NCI-H1092 treated with DMSO at 0.1 percent for 48 hours (cell line): ENCODE measurements around the gene SOX6.
"Not testable (repeated sequence)": the region's sequence is repeated elsewhere in the genome, so short reads cannot be mapped to it uniquely, and the experiment has no call there.

Experiments
- DNase-seq: peaks from one replicate; lab custom pipeline; 2025; lab: John Stamatoyannopoulos, UW

SOX6 gene

DNA sequence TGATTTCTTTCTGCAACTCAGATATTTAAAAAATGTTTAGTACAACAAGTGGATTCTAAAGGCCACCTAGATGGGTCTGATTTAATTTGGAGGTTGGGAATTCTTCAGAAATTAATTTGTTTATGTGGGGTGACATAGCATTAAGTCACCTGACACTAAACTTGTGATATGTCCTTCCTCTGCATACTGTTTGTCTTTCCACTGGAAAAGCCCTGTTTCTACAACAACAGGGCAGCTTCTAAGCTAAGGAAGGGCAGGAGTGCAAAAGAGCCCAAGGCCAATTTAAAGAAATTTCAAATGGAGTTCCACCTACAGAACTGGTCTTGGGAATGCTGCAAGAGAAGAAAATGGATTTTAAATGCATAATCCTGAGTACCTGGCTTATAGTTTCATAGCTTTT, 319.2 kb downstream of the SOX6 start:
- no peak for DNase-seq

DNA sequence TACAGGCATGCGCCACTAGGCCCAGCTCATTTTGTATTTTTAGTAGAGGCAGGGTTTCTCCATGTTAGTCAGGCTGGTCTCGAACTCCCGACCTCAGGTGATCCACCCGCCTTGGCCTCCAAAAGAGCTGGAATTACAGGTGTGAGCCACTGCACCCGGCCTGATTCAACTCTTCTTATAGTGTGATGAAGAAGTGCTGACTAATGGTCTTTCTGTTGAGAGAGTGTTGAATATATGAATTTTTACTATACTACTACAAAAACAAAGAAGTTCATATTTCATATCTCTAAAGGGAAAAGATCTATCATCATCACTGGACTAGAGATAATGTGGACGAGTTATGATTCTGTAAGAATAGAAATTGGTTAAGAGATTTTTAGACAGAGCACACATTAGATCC, 320.1 kb downstream of the SOX6 start:
- no peak for DNase-seq

DNA sequence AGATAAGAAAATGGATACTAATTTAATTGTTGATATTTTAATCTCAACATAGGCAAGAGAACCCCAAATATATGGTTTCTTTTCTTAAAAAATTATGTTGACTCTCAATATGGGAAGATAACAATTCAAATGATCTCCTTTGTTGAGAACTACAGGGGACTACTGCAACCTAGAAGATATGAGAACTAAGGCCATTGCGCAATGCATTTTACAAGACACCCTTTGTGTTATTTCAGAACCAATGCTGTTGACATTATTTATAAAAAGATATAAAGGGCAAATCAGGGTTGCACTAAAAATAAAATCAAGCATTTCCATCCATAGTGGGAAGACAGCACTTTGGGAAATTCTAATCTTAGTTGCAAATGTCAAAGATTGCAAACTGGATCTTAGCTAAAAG, 322.3 kb downstream of the SOX6 start:
- no peak for DNase-seq

DNA sequence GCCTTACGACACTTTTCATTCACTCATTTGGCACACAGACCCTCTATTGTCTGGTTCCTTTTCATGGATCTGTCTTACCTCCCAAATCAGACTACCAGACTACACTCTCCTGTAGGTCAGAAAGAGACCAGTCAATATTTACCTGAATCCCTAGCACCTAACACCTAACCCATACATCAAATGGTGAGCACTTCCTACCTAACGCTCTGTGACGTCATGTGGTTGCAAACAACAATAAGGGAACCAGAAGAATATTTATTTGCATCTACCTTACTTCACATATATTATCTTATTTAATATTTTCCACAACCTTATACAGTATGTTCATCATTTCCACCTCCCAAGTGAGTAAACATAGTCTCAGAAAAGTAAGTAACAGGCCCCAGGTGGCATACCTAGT, 323.4 kb downstream of the SOX6 start:
- DNase-seq: no peak

DNA sequence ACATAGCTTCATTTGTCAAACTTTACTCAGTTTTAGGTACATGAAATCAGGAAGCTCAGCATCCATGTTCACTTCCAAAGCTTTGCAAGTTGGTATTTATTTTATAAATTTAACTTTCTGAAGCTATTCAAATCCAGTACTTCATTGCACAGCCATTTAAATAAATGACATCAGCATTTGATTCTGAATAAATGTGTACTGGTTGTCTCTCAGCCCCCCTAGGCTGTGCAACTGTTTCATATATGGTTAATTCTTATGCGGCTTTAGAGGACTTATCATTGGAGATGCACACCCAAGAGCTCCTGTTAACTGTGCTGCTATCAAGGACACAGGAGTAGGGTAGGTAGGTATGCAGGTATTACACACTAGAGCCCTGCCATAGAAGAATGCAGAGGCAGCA, 325.1 kb downstream of the SOX6 start:
- no peak for DNase-seq

DNA sequence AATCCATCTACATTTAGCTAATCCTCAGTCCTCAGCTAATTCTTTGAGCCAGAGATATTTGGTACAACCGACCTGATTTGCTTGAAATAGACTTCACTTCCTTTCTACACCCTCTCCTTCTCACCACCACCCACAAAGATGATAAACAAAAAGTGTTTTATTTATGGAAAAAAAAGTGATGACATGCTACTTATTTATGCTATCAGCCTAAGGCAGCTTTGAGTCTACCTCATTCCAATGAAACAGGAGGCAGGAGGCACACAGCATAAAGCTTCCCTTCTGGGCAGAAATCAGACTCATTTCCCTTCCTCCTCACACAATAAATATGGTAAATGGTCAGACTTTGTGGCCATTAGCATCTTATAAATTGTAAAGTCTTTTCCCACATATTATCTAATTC, 325.7 kb downstream of the SOX6 start:
- DNase-seq: no peak

DNA sequence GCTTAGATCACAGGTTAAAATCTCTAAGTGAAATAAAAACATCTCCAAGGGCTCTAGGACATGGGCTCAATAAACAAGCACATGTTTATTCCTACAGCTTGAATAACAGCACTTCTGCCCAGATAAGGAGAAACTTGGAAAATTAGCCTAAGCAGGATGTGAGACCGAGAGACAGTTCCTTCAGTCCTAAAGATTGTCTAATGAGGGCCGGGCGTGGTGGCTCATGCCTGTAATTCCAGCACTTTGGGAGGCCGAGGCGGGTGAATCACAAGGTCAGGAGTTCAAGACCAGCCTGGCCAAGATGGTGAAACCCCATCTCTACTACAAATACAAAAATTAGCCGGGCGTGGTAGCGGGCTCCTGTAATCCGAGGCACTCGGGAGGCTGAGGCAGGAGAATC, 327.2 kb downstream of the SOX6 start:
- DNase-seq: not testable (repeated sequence)

DNA sequence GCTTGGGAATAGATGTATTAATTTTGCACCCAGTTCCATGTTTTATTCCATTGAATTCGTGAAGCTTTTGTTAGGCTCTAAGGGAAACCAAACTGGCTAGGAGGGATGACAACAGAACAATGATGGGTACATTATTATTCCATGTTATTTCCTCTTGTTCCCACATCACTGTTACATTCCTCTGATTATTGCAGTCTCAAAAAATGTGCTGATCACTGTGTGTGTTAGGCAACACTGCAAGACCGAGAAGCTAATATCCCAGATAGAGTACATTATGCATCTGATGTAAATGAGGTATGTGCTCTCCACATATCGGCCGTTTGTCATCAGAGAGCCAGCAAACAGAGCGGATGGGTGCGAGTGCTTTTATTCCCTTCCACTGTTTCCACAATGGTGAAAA, 327.9 kb downstream of the SOX6 start:
- no peak for DNase-seq

DNA sequence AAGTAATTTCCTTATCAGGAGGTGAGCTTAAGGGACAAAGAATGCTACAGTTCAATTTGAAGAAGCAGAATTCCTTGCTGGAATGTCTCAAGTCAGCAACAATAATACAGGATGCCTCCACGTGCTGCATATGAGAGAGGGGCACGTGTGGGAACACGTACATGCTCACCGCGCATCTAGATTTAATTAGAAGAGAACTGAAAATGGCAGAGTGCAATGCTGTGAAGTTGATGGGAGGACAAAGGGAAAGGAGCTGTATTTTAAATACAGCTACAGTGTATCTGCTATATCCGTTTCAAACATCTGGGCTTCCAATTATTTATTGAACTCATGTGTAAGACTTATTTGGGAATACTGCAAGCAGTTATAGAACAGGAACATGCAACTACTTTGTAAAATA, 328.7 kb downstream of the SOX6 start:
- DNase-seq: no peak

DNA sequence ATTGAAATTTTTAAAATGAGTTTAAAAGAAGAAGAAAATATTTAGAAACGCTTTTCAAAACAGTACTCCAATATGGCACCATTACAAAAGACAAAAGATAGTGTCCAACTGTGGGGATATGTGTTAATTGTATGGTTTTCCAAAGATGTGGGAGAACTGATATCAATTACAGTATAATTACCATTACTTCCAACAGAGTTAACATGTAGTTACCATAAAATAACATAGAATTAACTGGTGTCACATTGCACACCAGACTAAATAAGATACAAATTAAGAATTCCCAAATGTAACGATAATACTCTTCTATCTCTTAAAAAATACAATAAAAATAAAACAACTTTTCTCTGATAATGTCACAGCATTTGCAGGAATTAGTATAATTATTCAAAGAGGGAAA, 329.5 kb downstream of the SOX6 start:
- no peak for DNase-seq

DNA sequence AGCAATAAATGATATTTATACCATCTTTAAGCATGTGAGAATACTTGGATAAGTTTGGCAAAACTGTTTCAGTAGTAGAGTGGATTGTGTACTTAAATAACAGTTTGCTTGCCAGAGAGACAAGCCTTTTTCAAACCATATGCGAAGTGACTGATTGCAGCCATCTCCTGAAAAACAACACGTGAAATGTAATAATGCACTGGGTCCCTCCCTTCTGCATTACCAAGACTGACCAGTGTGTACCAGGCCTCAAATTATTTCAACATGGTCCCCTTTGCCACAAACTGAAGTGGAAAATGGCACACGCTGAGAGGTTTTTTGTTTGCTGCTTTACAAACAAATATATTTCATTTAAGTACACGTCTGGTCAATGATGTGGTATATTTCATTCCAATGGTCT, 337.4 kb downstream of the SOX6 start:
- no peak for DNase-seq

DNA sequence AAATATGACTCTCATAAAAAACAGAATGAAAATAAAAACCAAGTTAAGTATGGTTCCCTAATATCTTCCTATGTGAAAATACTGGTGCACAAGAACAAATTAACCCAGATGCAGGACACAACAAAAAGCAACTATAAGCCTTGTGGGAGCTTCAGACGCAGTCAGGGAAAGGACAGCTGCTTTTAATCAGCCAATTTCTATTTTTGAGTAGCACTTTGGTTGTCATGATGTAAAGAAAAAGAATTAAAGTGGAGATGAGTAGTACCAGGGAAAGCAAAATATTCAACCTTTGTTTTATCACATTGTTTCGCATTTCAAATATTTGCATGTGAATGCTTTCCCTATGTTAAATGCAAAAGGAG, 339.9 kb downstream of the SOX6 start:
- DNase-seq: no peak

DNA sequence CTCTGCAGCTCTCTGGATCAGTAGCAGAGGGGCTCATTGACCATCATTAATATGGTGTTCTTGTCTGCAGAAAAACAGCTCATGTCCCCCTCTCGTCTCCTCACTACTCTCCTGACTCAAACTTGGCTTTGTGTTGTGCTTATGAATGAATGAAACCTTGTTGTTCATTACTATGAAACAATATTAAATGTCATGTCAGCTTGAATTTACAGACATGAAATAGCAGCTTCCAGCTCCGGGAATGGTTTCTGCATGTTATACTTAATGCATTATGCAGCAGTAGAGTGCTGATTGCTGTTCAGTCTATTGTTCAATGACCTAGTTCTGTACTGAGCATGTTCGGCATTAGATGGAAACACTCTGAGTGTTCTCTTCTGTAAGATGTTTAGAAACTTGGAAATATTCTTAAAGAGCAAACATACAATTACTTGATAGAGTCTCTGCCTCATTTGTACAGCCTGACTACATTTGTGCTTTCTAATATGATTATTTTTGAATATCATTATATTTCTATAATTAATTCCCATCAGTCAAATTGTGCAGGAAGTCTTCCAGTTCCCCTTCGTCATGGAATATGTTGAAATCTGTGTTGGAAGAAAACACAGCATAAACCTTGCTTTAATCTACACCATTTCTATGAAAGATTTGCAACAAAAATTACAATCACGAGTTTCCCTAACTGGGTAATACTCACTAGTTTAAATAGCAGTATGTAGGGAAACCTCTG, 340.4 kb downstream of the SOX6 start:
- DNase-seq: no peak

DNA sequence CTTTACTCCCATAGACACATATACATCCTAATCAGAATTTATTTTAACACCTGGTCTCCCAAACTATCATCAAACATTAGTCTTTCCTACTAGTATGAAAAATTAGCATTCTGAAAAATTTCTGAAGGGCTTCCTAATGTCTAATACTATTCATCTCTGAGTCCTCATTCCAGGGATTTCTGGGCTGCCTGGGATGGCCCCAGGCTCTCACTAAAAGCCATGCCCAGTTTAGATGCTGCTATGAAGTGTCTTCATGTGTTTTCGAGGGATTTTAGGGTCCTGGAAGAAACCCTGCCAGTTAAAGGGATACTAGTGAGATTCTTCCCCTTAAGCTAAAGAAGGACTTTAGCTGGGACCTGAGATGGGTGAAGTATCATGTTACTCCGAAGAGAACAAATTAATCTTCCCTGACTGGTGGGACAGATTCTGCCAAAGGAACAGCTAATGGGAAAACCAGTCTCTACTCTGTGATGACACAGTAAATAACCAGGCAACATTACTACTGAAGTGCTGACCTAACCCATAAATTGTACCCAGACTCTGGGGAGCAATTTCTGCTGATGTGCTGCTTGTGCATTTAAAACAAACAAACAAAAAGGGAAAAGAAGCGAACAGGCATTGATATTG, 342.6 kb downstream of the SOX6 start:
- no peak for DNase-seq

DNA sequence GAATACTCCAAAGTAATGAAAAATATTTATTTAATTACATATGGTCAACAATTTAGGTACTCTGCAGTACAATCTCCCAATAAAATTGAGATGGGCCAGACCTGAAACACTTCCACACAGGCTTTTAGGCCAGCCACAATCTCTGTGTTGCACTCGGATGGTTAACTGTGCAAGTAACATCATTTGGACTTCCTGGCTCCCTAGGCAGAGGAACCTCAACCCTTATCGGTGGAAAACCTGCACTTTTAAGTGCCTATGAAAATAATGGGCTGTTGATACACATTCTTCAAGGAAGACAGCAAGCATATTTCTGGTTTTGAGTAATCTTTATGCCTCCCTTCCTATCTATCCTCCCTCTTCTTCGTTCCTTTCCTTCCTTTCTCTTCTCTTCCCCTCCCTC, 343.1 kb downstream of the SOX6 start:
- DNase-seq: no peak

DNA sequence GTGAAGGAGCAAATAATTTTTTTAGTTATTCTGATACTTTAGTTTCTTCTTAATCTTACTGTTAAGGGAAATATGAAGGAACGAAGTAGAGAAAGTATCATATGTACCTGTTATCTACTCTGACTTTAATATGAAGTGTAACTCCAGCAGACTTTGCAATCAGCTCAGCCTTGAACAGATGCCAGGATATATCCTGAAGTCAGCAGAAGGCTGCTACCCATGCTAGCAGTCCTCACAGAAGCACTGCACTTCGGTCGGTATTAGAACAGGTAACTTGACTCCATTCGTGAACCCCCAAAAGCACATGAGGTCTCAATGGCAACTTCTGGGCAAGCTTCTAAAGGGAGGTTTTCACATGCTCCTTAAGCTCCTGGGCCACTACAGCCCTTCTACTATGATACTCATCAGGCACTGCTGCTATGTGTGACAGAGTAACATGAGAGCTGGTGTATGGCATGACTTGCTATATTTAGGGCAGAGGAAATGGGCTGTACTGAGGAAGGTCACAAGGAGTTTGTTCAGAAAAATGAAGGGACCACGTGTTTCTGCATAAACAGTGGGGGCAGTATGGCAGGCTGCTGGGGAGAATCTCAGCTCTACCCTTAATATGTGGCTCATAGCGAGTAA, 344.1 kb downstream of the SOX6 start:
- DNase-seq: no peak

DNA sequence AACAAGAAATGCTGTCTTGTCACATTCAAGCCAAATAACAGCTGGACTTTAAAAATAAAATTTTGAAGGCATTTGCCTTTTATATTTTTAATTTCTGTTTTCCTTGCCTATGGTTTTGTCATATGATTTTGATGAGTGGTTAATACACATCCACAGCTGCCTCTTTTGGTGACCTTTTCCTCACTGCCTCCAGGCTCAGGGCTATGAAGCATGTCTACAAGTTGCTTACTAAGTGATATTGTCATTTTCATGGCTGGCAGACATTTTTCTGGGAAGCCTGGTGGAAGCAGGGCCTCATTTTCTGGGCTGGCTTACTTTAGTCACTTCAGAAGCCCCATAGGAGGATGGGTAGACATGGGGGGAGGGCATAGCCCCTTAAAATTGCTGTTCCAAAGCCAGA, 344.9 kb downstream of the SOX6 start:
- no peak for DNase-seq

DNA sequence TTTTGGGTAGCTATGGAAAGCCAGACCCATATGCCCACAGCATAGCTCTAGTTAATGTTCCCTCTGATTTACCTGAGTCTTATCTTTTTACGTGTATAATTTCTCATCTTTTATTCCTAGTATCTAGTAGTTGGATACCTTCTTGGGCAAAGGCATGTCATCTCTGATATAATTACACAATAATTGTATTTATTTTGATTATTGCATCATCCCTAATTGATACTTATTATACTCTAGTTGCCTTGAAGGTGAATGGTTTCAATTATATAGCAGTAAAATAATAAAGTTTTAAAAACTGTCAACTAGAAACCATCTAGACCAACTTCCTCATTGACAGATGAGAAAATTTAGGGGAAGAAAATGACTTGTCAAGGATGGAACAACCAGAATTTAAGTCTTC, 347.3 kb downstream of the SOX6 start:
- DNase-seq: no peak

DNA sequence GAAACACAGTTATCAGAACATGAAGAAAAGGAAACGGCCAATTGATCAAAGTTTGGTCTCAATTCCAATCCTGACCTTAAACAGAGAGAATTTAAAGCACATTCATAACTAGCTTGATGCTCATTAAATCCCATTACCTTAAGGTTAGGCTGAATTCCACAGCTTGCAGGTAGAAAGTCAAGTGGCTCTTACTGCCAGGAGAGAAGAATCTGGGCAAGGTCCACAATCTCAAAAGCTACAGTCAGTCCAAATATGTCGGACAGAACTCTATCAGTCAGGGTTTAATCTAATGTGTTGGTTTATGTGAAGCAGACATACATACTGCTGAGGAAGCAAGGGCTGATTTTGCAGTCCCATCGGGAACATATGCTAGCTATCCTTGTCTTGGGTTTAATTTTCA, 348.8 kb downstream of the SOX6 start:
- DNase-seq: no peak

DNA sequence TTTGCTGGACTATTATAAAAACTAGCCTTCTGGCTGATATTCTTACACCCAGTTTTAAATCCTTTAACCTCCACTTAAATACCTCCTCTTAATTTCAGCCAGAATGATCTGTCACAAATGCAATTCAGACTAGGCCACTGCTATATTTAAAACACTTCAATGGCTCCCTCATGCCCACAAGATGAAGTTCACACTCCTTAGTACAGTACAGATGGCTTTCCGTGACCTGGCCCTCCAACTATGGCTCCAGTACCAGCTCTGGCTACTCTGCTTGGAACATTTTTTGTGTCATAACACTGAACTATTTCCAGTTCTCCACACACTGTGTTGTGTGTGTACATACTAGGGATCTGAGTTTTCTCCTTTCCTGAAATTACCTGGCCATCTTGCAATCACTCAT, 353.4 kb downstream of the SOX6 start:
- no peak for DNase-seq

DNA sequence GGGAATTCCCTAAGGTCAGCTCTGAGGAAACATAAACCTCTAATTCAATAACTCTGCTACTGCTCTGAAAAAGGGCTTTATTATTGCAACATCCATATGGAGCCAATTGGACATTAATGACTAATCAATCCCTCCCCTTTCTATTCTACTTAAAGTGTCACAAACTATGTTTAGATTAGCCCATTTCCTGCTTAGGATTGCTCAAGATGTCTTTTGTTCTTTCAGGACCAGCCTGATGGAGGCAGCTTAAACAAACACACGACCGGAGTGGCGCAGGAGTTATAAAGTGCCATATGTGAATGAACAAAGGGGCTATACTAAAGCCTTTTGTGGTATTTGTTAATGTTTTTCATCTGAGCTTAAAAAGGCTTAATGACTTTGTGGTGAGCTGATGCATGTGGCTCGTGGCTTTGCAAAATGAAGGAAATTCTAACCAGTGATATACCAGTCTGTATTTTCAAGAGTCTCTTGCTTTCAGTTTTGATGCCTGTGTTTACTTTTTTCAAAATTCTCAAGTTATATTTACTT, 354.4 kb downstream of the SOX6 start:
- DNase-seq: peak; percentile 73

DNA sequence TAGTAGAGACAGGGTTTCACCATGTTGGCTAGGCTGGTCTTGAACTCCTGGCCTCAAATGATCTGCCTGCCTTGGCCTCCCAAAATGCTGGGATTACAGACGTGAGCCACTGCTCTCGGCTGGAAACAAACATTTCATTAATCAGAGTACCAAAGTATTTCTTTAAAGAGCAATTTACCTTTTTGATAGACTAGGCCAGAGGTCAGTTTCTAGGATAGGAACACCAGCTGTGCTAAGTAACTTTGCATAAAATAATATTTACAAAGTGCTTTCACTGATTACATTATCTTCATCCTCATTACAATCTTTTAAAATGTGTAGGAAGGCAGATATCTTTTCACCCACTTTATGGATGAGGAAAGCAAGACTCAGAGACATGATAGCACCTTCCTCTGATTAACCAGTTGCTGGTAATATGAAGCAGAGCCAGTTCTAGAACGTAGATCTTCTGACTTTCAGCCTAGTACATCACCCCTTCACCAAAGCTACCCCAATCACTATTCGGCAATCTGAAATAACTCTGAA, 355.2 kb downstream of the SOX6 start:
- no peak for DNase-seq

DNA sequence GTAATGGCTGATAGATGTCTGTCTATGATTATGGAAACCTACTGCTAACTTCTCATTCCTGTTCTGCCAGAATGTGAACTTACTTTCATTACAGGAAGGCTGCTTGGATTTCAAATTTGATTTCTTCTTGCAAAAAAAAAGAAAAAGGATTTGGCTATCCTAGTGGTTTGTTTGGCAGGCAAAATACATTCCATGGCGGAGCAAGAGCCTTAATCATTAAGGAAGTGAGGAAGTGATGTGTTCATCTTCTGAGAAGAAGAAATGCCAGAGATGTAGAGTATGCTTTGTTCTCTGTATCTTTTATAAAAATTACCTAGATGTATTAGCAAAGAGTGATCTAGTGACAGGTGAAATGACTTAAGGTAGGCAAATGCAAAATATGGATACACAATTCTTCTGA, 356.3 kb downstream of the SOX6 start:
- DNase-seq: no peak
